Stimulated activated naive CD4-positive, alpha-beta T cell (primary cell): ENCODE measurements around the gene LRRC43.

Experiments
- DNase-seq, 6 experiments: peaks; one replicate each; lab custom pipeline; 2025; lab: John Stamatoyannopoulos, UW

Gene LRRC43, protein sequence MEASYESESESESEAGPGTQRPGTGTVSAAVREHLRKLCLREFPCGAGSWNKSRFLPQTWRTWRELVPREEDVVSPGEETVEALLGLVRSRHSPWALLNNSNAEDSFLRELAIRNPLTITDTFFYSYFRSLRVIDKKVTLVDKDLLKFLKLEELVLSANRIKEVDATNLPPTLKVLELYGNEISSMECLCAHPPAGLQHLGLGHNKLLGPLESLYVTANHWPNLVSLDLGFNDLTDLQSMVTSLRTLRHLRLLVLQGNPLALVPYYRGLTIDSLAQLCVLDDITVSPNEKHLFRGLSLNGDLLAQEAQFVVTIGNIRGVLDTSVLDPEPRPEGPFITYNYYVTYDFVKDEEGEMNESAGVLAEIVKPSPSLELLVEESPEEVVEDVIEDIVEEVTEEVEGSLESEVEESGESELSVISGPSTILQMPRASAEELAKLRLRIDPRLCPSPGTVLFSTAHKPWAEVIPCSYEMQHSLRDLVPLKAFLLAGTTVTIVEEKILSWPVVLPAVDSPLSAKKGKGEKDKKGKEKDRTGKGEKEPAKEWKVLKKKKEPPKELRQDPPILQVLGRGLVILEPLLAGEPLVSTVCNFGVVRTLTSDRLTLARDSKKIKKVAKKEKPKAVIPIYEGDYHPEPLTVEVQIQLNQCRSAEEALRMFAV

DNA sequence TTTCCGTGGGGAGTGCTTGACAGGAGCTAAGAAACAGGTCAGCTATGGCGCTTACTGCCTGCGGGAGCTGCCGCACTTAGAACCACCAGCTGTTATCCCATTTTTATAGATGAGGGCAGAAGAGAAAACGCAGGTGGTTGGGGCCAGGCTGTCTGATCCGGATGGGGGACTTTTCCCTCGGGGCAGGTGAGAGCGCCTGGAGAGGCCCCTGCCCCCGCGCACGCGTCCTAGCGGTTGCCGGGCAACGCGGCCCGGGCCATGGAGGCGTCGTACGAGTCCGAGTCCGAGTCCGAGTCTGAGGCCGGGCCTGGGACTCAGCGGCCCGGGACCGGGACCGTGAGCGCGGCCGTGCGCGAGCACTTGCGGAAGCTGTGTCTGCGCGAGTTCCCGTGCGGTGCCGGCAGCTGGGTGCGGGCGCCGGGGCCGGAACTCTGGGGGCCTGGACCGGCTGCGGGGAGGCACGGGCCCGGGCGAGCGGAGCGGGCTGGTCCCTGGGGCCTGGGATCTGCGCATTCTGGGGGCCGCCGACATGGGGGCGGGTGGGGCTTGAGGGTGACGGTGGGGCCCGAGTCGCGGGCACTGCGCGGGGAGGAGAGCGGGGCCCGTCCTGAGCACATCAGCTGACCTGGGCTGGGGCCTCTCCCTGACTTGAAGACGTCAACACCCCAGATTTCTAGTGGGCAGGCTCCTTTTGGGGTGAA lies at the start of gene LRRC43:
Gene LRRC43, plus strand, starts transcription at position 237 of the 701 bp plus-strand sequence. Its CDS starts 22 bp downstream, at position 259.
- peak in 3 of 6 experiments; percentile 4 to 42 (median 20) for DNase-seq

DNA sequence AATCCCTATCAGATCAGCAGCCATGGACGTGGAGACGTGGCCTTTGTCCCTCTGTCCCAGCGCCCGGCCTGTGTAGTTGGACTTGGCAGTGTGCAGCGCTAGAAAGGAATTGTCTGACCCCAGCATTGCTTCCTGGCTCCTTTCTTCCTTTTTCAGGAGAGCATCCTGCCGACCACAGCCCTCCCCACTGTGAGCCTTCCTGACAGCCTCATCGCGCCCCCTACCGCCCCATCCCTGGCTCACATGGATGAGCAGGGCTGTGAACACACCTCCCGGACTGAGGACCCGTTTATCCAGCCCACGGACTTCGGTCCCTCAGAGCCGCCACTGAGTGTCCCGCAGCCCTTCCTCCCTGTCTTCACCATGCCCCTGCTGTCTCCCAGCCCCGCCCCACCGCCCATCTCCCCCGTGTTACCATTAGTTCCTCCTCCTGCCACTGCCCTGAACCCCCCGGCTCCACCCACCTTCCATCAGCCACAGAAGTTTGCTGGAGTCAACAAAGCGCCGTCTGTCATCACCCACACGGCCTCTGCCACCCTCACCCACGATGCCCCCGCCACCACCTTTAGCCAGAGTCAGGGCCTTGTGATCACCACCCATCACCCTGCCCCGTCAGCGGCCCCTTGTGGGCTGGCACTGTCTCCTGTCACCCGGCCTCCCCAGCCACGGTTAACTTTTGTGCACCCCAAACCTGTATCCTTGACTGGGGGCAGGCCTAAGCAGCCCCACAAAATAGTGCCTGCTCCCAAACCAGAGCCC lies 49.6 kb upstream of the LRRC43 start:
- DNase-seq, result no peak

DNA sequence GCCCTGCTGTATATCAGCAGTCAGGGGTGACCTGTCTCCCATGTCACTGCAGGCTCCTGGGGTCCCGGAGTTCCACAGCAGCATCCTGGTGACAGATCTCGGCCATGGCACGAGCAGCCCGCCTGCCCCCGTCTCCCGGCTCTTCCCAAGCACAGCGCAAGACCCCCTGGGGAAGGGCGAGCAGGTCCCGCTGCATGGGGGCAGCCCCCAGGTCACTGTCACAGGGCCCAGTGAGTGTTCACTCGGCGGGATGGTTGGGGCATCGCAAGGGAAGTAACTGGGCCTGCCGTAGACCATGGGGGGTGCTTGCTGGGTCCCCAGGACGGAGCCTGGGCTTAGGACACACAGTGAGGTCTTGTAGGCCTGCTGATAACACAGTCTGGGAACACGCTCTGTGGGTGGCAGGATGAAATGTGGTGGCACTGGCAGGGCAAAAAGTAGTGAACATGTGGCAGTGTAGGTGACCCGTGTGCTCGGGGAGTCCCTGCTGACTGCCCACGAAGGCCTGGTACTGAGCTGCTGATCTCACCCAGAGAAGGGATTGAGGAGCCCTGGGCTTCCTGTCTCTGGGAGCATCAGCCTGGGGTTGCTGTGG lies 47.4 kb upstream of the LRRC43 start:
- DNase-seq, result no peak

DNA sequence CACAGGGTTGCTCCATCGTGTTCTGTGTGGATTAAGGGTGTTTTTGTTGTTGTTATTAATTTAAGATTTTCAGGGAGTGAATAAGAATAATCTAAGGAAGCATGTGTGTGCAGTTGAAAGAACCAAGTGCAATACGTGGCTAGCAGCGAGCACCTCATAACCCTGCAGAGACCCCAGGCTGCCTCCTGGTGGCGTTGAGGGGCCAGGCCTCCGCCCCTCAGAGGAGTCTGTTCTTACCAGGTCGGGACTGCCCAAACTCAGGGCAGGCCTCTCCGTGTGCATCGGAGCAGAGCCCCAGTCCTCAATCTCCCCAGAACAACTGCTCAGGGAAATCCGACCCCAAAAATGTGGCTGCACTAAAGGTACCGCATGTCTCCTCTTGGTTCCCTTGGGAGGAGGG lies 45.7 kb upstream of the LRRC43 start:
- no peak for DNase-seq

DNA sequence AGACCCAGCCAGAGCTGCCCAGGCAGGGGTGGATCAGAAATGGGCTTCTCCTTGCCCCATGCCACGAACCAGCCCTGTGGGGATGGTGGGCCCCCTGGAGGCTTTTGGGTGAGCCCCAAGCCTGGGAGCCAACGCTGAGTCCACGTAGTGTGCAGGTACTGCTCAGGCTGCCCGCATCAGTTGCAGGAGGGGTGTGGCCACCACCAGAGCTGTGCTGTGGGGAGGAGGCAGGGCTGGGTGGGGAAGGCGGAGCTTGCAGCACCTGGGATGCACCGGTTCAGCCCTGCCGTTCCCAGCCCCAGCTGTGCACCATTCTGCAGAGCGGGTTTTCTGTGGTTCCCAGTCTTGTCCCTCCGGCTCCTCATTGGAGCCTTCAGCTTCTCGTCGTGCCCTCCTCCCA lies 45.2 kb upstream of the LRRC43 start:
- DNase-seq, result no peak

DNA sequence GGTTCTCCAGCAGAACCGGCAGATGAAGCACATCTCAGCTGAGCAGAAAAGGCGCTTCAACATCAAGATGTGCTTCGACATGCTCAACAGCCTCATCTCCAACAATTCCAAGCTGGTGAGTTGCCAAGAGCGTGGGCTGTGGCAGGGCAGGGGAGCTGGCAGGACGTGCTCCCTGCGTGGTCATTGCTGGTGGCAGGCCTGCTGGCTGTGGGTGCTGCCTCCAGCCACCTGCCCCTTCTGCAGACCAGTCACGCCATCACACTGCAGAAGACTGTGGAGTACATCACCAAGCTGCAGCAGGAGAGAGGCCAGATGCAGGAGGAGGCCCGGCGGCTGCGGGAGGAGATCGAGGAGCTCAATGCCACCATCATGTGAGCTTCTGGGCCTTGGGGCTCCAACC lies 44.7 kb upstream of the LRRC43 start:
- no peak for DNase-seq

DNA sequence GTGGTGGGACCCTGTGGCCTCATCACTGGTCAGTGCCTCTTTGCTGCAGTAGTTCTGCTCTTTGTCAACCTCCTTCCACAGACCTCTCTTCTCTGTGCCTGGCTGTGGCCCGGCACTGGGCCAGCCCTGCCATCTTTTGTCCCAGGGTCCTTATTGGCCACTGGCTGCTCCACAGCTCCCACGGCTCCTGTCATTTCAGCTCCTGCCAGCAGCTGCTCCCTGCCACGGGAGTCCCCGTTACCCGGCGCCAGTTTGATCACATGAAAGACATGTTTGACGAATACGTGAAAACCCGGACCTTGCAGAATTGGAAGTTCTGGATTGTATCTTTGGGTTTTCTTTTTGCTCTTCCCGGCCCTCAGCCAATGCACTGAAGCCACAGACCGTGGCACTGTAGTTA lies 44.3 kb upstream of the LRRC43 start:
- DNase-seq, result no peak

DNA sequence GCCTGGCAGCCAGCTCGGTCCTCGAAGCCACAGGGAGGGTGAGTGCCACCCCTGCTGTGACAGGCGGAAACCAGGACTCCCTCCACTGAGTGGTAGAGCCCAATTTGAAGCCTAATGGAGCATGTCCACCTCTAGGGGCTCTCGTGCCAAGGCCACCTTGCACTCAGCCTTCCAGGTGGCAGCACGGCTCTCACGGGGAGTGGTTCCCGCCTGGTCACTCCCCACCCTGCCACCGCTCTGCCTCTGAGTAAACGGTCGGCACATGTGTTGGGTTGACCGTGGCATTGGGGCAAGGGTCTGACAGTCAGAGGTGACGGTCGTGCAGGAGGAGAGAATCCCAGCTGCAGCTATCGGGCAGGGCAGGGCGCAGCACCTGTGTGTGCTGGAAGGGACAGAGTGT lies 43.7 kb upstream of the LRRC43 start:
- DNase-seq, result no peak

DNA sequence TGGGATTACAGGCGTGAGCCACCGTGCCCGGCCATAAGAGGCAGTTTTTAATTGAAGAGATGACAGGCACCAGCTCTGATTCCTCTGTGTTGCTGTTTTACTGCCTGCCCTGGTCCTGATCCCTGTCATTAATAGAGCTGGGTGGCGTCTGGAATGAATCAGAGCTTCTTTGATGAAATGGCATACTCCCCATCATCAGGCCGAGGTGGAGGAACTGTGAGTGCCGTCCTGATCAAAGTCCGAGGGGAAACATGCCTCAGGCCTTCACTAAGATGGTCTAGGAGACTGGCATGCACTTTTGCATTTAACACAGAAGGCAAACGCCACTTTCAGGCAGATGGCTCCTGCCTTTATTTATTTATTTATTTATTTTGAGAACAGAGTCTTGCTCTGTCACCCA lies 43.0 kb upstream of the LRRC43 start:
- no peak for DNase-seq

DNA sequence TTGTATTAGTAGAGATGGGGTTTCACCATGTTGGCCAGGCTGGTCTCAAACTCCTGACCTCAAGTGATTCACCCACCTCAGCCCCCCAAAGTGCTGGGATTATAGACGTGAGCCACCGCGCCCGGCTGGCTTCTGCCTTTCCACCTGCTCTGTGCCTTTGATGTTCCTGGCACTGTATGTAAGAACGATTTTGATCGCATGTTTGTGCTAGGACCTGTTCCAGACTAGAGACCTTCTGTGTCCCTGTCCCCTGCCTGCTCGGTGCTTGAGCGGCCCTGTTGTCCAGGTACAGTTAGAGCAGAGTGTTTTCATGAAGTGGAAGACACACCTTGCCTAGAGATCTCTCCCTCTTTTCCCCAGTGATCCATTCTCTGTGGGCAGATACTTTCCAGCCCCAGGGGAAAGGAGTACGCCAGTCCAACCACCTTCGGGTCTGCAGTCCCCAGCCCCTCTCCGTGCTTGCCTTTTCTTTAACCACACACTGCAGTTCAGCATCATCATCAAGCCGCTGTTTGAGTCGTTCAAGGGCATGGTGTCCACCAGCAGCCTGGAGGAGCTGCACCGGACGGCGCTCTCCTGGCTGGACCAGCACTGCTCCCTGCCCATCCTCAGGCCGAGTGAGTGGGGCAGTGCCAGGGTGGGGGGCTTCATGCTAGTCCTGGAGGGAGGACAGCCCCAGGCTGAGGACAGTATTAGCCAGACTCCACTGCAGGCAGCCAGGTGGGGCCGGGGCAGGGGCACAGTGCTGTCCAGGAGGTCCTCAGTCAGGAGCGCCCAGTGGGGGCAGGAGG lies 42.3 kb upstream of the LRRC43 start:
- no peak for DNase-seq

DNA sequence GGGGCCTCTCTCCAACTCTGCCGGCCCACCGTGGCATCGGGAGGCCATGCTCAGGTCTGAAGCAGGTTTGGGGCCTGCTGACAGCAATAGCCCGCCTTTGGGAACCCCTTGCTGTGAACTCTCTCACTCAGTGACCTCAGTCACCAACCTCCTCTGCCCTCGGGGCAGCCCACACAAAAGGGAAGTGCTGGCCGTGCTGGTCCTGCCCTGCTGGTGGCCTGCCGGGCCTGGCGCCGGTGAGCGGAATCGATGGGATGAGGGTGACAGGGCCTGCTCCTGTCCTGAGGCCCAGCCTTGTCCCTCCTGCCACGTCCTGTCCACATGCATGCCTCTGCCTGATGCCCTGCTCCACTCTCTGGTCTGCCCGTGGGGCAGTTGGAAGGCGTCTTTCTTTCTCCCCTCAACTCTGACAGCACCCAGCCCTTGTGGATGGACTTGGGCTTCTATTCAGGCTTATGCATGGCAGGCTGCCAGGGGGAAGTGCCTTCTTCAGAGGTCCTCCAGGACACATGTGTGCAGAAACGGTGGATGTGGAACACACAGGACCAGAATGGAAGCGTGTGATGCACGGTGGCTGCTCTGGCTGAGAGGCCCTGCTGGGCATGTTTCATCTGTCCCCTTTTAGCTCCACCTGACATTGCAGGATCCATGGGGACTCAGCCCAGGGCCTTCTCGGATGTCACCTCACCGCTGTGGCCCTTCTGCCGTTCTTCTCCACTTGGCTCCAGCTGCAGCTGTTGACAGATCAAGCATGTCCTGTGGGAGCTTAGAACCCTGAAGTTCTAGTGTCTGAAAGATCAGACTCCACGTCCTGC lies 40.8 kb upstream of the LRRC43 start:
- no peak for DNase-seq

DNA sequence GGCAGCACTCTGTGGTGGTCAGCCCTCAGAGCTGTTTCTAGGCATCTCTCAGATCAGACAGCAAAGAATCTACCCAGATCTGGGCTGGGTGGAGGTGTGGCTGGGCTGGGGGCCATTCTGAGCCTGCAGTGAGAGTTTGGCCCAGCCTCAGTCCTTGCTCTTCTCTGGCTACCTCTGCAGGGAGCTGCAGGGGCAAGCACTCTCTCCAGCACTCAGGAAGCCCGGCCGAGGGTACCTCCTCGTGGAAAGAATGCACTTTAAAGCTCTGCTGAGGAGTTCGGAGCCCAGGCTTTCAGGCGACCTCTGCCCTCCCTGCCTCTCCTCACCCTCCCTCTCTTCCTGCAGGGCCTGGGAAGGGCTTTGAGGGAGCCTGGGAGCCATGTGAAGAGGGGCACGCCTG lies 40.1 kb upstream of the LRRC43 start:
- DNase-seq, result no peak

DNA sequence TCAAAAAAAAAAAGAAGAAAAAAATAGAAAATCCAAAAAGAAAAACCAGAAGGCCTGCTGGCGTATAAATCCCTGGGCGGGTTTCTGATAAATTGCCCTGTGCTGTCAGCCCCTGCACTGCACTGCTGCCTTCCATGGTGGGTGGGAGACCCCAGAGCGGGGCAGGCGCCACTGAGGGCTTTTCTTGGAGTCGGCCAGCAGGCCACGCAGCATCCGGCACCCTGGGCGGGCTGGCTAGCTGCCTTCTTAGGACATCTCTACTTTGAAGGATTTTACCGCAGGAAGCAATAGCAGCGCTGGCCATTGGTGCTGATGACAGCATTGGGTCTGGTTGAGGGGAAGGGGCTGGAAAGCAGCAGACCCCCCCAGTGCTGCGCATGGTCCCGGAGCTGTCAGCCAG lies 38.0 kb upstream of the LRRC43 start:
- no peak for DNase-seq

DNA sequence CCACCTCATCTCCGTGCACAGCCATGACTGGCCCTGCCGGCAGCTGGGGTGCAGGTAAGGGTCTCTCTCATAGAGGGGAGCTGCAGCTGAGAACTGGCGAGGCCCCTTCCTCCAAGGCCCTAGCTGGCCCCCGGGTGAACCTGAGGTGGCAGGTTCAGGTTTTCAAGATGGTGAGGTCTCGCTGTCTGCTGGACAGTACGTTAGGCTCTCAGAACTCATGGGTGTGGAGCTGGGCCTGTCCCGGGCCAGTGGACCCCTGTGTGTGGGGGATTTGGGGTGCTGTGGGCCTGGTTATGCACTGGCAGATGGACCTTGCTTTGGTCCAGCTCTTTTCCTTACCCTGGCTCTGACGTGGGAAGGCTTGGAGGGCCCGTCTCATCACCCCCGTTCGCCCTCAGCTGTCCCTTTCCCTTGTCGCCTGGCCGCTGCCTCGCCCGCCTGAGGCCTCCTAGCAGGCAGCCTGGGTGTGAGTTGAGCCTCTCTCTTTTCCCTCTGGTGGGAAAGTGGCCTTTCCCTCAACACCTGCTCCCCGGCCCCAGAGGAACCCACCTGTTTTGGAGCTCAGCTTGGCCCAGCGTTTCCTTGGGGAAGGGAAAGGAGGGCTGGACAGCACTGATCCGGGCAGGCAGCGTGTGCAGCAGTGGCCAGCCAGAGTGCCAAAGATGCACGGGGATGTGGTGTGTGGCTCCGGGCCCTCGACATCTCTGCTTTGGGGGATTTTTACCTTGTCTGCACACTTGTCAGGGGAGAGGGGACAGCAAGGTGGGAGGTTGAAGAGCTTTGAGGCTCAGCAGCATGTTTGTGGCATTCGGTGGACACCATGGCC lies 37.2 kb upstream of the LRRC43 start:
- no peak for DNase-seq

DNA sequence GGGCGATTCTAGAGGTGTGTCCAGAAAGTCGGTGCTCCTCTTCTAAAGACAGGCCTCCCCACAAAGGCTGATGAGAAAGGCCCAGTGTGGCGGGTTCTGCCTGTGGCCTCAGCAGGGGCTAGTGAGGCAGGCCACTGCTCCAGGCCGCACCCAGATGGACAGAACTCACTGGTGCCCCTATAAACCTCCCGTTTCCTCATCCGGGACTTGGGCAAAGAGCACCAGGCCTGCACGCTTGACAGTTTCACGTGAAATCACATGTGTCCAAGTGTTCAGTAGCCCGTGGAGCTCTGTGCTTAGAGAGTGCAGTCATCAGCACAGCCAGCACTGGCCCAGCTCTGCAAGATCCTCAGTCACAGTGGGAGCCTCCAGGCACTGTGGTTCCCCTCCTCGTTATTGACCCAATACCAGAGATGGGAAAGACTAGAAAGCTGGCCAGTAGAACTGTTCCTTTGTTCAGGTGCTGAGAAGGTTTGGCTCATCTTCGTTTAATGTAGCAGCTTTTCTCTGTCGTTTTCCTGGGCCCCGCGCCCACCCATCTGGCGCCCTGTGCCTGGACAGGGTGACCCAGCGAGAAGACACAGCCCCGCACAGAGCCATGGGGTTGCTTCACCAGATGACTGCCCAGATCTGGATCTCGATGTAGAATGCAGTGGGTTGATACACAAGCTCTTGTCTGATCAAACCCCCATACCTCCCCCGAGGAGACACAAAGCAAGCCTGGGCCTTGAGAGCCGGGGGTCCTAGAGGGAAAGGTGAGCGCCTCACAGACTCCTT lies 35.2 kb upstream of the LRRC43 start:
- DNase-seq, result no peak

DNA sequence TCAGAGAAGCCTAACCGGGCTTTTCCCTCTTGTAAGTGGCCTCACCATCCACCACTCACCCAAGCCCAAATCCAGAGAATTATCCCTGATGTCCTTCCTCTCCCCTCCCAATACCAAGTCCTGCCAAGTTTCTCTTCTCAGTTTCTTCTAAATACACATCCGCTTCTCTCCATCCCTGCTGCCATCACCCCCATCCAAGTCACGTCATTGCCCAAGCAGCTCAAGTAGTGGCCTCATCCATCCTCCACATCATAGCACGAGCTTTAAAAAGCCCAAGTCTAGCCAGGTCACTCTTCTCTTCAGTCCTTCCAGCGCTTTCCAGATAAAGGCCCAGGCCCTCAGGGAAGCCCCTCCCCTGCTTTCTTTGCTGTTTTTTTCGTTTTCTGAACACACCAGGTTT lies 34.3 kb upstream of the LRRC43 start:
- no peak for DNase-seq

DNA sequence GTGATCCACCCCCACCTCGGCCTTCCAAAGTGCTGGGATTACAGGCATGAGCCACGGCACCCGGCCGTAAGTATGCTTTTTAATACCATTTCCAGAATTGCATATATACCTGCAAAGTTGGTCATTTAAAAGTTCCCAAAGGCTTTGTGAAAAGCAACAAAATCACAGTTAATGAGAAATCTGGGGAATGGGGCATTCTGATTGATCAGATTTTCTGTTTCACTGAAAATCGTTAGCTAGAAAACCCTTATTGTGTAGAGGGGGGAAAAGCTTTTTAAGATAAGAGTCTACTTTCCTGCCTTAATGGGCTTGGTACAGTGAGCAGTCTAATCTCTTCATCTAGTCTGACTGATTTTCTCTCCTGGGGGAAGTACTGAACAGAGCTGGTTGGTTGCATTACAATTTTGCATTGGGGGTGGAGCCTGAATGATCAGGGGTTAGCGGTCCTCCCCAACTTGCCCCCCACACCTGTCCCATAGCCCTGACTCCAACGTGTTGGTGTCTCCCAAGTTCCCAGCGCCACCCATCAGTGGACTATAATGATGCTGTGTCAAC lies 32.7 kb upstream of the LRRC43 start:
- DNase-seq, result no peak

DNA sequence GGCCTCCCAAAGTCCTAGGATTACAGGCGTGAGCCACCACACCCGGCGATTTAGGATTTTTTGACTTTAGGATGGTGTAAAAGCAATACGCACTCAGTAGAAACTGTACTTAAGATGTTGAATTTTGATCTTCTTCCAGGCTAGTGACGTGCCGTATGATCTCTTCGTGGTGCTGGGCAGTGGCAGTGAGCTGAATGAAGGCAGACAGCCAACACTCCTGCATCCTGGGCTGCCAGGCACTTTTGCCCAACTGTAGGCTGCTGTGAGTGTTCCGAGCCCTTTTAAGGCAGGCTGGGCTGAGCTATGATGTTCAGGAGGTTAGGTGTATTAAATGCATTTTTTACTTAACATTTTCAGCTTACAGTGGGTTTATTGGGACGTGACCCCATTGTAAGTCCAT lies 30.2 kb upstream of the LRRC43 start:
- no peak for DNase-seq
